ENCODE data around the gene NFKB1. TPM values are rescaled to one million over a fixed set of nuclear protein-coding genes. Genes with fewer than 3 reads are reported as not detected.
A peak's percentile ranks its signal among the peaks of the same experiment; 100 is the strongest.

NFKB1 gene
- total RNA-seq, 4 donors from 2014 or later, result 20.0 to 27.2 (median 22.7) TPM

DNA sequence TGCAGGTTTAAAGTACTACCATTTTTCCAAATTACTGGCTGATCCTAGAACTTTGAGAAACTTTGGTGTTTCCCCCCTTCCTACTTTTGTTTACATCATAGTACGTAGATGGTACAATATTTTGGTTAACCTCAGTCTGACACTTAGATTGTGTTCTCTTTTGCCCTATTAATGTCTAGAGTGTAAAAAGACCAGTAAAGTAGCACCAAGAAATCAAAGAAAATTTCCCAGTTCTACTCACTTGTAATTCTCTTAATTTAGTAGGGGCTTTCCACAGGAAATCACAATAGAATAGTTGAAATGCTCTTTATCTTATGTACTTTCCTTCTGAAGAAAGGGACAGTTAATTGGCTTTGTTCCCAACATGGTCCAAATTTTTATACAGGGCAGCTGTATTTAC lies 51.6 kb downstream of the NFKB1 start:
- peak overlapping the region in 1 of 4 donors; percentile 69 for H3K27ac ChIP-seq
- no peak for DNase-seq
- no peak overlapping the region for H3K4me3 ChIP-seq
- in situ Hi-C loops (cut with MboI; ENCODE audit: low sequenced_read_pairs in 4 of 4), result no loop called here
- intact Hi-C loops (cut with DNase I; ENCODE audit: low total_unique reads), result loop anchor here (5.0 kb wide), 1 partner anchor 50 kb away; the partner anchor contains the start of gene NFKB1
- H3K36me3 ChIP-seq, result no peaks in the 10 kb centered on the region
- no peak for ATAC-seq
- no peaks in the 10 kb centered on the region for H3K27me3 ChIP-seq
- H3K4me1 ChIP-seq, result peaks cover 28 to 31% of the 10 kb centered on the region in 2 donors
- no peak for TF ChIP-seq POLR2A (IDR thresholded peaks at IDR 0.05)
- TF ChIP-seq, protein P1, sequence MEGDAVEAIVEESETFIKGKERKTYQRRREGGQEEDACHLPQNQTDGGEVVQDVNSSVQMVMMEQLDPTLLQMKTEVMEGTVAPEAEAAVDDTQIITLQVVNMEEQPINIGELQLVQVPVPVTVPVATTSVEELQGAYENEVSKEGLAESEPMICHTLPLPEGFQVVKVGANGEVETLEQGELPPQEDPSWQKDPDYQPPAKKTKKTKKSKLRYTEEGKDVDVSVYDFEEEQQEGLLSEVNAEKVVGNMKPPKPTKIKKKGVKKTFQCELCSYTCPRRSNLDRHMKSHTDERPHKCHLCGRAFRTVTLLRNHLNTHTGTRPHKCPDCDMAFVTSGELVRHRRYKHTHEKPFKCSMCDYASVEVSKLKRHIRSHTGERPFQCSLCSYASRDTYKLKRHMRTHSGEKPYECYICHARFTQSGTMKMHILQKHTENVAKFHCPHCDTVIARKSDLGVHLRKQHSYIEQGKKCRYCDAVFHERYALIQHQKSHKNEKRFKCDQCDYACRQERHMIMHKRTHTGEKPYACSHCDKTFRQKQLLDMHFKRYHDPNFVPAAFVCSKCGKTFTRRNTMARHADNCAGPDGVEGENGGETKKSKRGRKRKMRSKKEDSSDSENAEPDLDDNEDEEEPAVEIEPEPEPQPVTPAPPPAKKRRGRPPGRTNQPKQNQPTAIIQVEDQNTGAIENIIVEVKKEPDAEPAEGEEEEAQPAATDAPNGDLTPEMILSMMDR (IDR thresholded peaks at IDR 0.05 in 4 of 5, conservative IDR thresholded peaks at IDR 0.05 in 1 of 5), result no peak
- H3K9me3 ChIP-seq, result no peaks in the 10 kb centered on the region

DNA sequence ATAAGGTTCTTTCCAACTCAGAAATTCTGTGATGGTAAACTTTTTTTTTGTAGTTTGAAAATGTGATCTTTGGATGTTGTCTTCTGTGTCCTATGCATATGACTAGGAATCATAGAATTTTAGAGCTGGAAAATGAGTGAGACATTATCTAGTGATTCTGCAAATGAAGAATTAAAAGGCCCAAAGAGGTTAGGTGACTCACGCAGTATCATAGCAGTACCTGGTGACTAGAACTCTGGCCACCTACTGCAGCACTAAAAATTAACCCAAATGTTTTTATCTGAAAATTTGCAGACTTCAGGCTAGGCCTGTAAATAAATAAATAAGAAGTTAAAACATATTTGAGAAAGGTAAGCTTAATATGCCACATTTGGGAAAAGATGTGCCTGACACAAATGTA lies 52.8 kb downstream of the NFKB1 start:
- no peaks in the 10 kb centered on the region for H3K9me3 ChIP-seq
- TF ChIP-seq, protein P1 (IDR thresholded peaks at IDR 0.05 in 4 of 5, conservative IDR thresholded peaks at IDR 0.05 in 1 of 5), result no peak
- TF ChIP-seq POLR2A (IDR thresholded peaks at IDR 0.05), result no peak
- H3K36me3 ChIP-seq, result no peaks in the 10 kb centered on the region
- H3K4me1 ChIP-seq, result peaks cover 28 to 31% of the 10 kb centered on the region in 2 donors
- H3K27ac ChIP-seq, result peak overlapping the region; percentile 6 to 72 (median 60)
- DNase-seq, result no peak
- no peaks in the 10 kb centered on the region for H3K27me3 ChIP-seq
- peak; percentile 55 to 59 for ATAC-seq
- no peak overlapping the region for H3K4me3 ChIP-seq
- in situ Hi-C loops (cut with MboI; ENCODE audit: low sequenced_read_pairs in 4 of 4), result no loop called here
- intact Hi-C loops (cut with DNase I; ENCODE audit: low total_unique reads), result loop anchor here (5.0 kb wide), 1 partner anchor 52 kb away; the partner anchor contains the start of gene NFKB1

DNA sequence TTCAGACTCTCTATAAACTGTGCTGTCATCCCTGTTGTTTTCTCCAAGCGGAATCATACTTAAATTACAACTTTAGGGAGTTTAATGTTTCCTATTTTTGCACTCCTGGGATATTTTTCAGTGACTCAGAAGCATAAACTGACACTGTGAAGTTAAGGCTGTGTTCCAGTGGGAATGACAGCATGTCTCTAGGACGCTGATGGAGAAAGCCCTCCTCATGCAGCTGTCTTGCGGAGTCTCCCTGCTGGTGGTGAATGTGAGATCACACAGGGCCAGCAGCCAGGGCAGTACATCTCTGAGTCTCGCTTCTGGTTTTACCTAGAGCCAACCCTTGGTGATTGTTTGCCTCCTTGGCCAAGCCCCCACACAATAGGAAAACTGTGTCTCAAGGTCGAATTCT lies 53.3 kb downstream of the NFKB1 start:
- Histone ChIP-seq H3K27me3 (no peaks in the 10 kb centered on the region), H3K9me3 (no peaks in the 10 kb centered on the region), H3K36me3 (no peaks in the 10 kb centered on the region), H3K27ac (peak overlapping the region; percentile 6 to 72 (median 60)), H3K4me3 (no peak overlapping the region), H3K4me1 (peaks cover 28 to 31% of the 10 kb centered on the region in 2 donors)
- TF ChIP-seq POLR2A (IDR thresholded peaks at IDR 0.05), result no peak
- TF ChIP-seq, protein P1 (IDR thresholded peaks at IDR 0.05 in 4 of 5, conservative IDR thresholded peaks at IDR 0.05 in 1 of 5), result no peak
- in situ Hi-C loops (cut with MboI; ENCODE audit: low sequenced_read_pairs in 4 of 4) (no loop called here), intact Hi-C loops (cut with DNase I; ENCODE audit: low total_unique reads) (loop anchor here (5.0 kb wide), 1 partner anchor 52 kb away; the partner anchor contains the start of gene NFKB1)
- DNase-seq (peak; percentile 53 to 86), ATAC-seq (peak; percentile 98 to 100)

DNA sequence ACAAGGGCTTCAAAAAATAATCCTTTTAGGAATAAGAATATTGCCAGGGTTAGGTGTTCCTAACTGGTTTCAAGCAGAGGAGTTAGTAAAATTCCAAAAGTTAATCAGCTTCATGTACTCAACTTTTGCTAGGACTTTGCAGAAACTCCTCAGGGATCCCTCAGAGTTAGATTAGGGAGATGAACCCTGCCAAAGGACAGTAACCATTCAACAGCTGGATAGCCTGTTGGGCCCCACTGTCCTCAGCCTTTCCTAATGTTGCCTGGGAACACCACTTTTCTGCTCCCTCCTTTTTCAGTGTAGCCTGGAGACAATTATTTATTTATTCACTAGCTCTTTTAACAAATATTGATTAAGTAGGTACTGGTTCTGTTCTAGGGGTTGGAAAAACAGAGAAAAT lies 53.8 kb downstream of the NFKB1 start:
- in situ Hi-C loops (cut with MboI; ENCODE audit: low sequenced_read_pairs in 4 of 4) (no loop called here), intact Hi-C loops (cut with DNase I; ENCODE audit: low total_unique reads) (loop anchor here (5.0 kb wide), 1 partner anchor 53 kb away; the partner anchor contains the start of gene NFKB1)
- DNase-seq, result no peak
- Histone ChIP-seq H3K9me3 (no peaks in the 10 kb centered on the region), H3K36me3 (no peaks in the 10 kb centered on the region), H3K27me3 (no peaks in the 10 kb centered on the region), H3K27ac (peak overlapping the region in 2 of 4 donors; percentile 69 to 72), H3K4me3 (no peak overlapping the region), H3K4me1 (peaks cover 28 to 31% of the 10 kb centered on the region in 2 donors)
- no peak for TF ChIP-seq POLR2A (IDR thresholded peaks at IDR 0.05)
- TF ChIP-seq, protein P1 (IDR thresholded peaks at IDR 0.05 in 4 of 5, conservative IDR thresholded peaks at IDR 0.05 in 1 of 5), result no peak
- ATAC-seq, result no peak

DNA sequence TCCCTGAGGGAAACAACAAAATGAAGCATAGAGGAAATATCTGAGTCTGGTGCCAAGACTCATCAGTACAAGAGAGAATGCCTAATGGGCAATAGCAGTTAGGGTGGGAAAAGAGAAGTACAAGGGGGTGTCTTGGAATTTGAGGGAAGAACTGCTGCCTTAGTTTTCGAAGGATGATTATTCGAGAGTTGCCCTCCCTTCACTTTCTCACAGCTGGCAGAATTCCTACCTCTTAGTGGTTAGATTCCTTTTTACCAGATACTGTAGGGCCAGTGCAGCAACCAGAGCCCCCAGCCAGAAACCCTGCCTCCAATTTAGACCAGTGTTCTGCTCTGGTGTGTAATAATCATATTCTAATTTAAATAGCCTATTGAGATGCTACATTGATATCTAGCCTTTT lies 56.5 kb downstream of the NFKB1 start:
- no peaks in the 10 kb centered on the region for H3K27me3 ChIP-seq
- H3K9me3 ChIP-seq, result no peaks in the 10 kb centered on the region
- DNase-seq, result no peak
- H3K27ac ChIP-seq, result no peak overlapping the region
- no peaks in the 10 kb centered on the region for H3K36me3 ChIP-seq
- no peak for ATAC-seq
- H3K4me3 ChIP-seq, result no peak overlapping the region
- peaks cover 23 to 36% of the 10 kb centered on the region in 2 donors for H3K4me1 ChIP-seq
- in situ Hi-C loops (cut with MboI; ENCODE audit: low sequenced_read_pairs in 4 of 4) (no loop called here), intact Hi-C loops (cut with DNase I; ENCODE audit: low total_unique reads) (no loop called here)
- TF ChIP-seq POLR2A (IDR thresholded peaks at IDR 0.05), result no peak
- TF ChIP-seq, protein P1 (IDR thresholded peaks at IDR 0.05 in 4 of 5, conservative IDR thresholded peaks at IDR 0.05 in 1 of 5), result no peak
